ENCODE measurements around the gene SMIM33. TPM values are rescaled to one million over a fixed set of nuclear protein-coding genes. Genes with fewer than 3 reads are reported as not detected.
A peak's percentile ranks its signal among the peaks of the same experiment; 100 is the strongest.

Gene SMIM33
- total and polyA plus RNA-seq, 9 of the 15 experiments (the other 6 are each of a cell fraction or from before 2014, with no cell fraction given) = not detected

DNA sequence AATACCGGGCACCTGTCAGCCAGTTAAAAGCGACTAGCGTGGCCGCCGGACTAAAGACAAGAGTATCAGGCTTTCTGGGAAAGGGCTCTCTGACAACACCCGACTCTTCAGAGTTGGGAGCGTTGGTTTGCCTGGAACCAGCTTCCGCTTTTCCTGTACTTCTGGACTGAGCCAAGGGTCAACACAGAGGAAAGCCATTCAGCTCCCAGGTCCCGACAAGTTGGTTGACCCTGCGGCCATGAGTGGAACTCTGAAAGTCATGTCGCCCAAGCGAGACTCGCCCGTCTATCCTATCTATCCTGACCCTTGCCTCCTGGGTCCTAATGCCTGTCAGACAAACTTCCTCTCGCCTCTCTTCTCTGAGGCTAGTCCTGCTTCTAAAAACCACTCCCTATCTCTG is 33.1 kb downstream of the SMIM33 start (continued):
- TF ChIP-seq, protein P1, sequence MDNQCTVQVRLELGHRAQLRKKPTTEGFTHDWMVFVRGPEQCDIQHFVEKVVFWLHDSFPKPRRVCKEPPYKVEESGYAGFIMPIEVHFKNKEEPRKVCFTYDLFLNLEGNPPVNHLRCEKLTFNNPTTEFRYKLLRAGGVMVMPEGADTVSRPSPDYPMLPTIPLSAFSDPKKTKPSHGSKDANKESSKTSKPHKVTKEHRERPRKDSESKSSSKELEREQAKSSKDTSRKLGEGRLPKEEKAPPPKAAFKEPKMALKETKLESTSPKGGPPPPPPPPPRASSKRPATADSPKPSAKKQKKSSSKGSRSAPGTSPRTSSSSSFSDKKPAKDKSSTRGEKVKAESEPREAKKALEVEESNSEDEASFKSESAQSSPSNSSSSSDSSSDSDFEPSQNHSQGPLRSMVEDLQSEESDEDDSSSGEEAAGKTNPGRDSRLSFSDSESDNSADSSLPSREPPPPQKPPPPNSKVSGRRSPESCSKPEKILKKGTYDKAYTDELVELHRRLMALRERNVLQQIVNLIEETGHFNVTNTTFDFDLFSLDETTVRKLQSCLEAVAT (IDR thresholded peaks at IDR 0.05) = peak in 1 of 2 experiments; percentile 73; a peak in 2 of 4 replicates
- TF ChIP-seq HDAC1 (IDR thresholded peaks at IDR 0.05) (peak in 1 of 2 experiments; percentile 38; a peak in 2 of 4 replicates), ETV1 (tag; conservative IDR thresholded peaks at IDR 0.05; ENCODE audit: low read depth) (peak; percentile 79), SUPT5H (IDR thresholded peaks at IDR 0.05) (peak; percentile 44), RBFOX2 (IDR thresholded peaks at IDR 0.05; ENCODE audit: low read depth, low read length) (peak; percentile 44; the same call in 1 of the 2 replicates), ZNF12 (CRISPR knock-in tag; IDR thresholded peaks at IDR 0.05) (0 out of 2 replicates have a peak, but pooled peaks have one; percentile 36), POLR2A (conservative IDR thresholded peaks at IDR 0.05) (peak; percentile 26), RAD21 (CRISPR knock-in tag; conservative IDR thresholded peaks at IDR 0.05 in 1 of 2, IDR thresholded peaks at IDR 0.05 in 1 of 2) (peak; percentile 1 to 18; a peak in 2 of 4 replicates), SAP30 (IDR thresholded peaks at IDR 0.05; ENCODE audit: borderline replicate concordance, insufficient read depth, low read depth, low read length, poor library complexity, severe bottlenecking) (peak; percentile 51), ZFX (CRISPR knock-in tag; IDR thresholded peaks at IDR 0.05) (peak; percentile 39; the same call in 1 of the 2 replicates), PHF8 (IDR thresholded peaks at IDR 0.05; ENCODE audit: borderline replicate concordance, low read length) (peak; percentile 30; the same call in 1 of the 2 replicates), YY1 (IDR thresholded peaks at IDR 0.05; ENCODE audit: borderline replicate concordance in 1 of 3, control insufficient read depth in 1 of 3, extremely low read depth in 1 of 3, insufficient read depth in 3 of 3, insufficient read length in 1 of 3, insufficient replicate concordance in 2 of 3, low read depth in 1 of 3, low read length in 2 of 3) (peak in 2 of 3 experiments; percentile 63 to 85), TRIM28 (IDR thresholded peaks at IDR 0.05) (peak; percentile 55; the same call in 1 of the 2 replicates), ZBED1 (IDR thresholded peaks at IDR 0.05) (peak; percentile 76; the same call in 1 of the 2 replicates), TEAD1 (CRISPR knock-in tag; IDR thresholded peaks at IDR 0.05) (peak in 1 of 2 experiments; percentile 10; a peak in 1 of 4 replicates)
- TF ChIP-seq, protein P2, sequence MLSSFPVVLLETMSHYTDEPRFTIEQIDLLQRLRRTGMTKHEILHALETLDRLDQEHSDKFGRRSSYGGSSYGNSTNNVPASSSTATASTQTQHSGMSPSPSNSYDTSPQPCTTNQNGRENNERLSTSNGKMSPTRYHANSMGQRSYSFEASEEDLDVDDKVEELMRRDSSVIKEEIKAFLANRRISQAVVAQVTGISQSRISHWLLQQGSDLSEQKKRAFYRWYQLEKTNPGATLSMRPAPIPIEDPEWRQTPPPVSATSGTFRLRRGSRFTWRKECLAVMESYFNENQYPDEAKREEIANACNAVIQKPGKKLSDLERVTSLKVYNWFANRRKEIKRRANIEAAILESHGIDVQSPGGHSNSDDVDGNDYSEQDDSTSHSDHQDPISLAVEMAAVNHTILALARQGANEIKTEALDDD (IDR thresholded peaks at IDR 0.05) = peak; percentile 42; the same call in 1 of the 2 replicates
- TF ChIP-seq, protein P3, sequence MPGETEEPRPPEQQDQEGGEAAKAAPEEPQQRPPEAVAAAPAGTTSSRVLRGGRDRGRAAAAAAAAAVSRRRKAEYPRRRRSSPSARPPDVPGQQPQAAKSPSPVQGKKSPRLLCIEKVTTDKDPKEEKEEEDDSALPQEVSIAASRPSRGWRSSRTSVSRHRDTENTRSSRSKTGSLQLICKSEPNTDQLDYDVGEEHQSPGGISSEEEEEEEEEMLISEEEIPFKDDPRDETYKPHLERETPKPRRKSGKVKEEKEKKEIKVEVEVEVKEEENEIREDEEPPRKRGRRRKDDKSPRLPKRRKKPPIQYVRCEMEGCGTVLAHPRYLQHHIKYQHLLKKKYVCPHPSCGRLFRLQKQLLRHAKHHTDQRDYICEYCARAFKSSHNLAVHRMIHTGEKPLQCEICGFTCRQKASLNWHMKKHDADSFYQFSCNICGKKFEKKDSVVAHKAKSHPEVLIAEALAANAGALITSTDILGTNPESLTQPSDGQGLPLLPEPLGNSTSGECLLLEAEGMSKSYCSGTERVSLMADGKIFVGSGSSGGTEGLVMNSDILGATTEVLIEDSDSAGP (CRISPR knock-in tag; IDR thresholded peaks at IDR 0.05) = 0 out of 2 replicates have a peak, but pooled peaks have one; percentile 52
- TF ChIP-seq, protein P4, sequence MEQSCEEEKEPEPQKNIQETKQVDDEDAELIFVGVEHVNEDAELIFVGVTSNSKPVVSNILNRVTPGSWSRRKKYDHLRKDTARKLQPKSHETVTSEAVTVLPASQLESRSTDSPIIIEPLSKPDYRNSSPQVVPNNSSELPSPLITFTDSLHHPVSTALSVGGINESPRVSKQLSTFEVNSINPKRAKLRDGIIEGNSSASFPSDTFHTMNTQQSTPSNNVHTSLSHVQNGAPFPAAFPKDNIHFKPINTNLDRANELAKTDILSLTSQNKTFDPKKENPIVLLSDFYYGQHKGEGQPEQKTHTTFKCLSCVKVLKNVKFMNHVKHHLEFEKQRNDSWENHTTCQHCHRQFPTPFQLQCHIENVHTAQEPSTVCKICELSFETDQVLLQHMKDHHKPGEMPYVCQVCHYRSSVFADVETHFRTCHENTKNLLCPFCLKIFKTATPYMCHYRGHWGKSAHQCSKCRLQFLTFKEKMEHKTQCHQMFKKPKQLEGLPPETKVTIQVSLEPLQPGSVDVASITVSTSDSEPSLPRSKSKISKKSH (CRISPR knock-in tag; IDR thresholded peaks at IDR 0.05) = 0 out of 2 replicates have a peak, but pooled peaks have one; percentile 39
- TF ChIP-seq, protein P5, sequence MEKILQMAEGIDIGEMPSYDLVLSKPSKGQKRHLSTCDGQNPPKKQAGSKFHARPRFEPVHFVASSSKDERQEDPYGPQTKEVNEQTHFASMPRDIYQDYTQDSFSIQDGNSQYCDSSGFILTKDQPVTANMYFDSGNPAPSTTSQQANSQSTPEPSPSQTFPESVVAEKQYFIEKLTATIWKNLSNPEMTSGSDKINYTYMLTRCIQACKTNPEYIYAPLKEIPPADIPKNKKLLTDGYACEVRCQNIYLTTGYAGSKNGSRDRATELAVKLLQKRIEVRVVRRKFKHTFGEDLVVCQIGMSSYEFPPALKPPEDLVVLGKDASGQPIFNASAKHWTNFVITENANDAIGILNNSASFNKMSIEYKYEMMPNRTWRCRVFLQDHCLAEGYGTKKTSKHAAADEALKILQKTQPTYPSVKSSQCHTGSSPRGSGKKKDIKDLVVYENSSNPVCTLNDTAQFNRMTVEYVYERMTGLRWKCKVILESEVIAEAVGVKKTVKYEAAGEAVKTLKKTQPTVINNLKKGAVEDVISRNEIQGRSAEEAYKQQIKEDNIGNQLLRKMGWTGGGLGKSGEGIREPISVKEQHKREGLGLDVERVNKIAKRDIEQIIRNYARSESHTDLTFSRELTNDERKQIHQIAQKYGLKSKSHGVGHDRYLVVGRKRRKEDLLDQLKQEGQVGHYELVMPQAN (IDR thresholded peaks at IDR 0.05; ENCODE audit: borderline replicate concordance) = peak; percentile 51; the same call in 1 of the 2 replicates

All from K562 (cell line).